HEK293 (cell line): Measurements from ENCODE around the gene GARIN5B.

Source experiments
- CTCF ChIA-PET: fragments of 350-600 bp; formaldehyde crosslinking; extraction: SDS; loops from one replicate; lab custom pipeline; 2021; ENCODE audit warnings: antibody characterized with exemption; lab: Yijun Ruan, JAX
- POLR2A ChIA-PET: fragments of 300-600 bp; formaldehyde crosslinking; extraction: SDS; loops from one replicate; lab custom pipeline; 2020; ENCODE audit warnings: antibody characterized with exemption, inconsistent platforms; lab: Yijun Ruan, JAX
- H3K27ac ChIP-seq: fragments of 200-500 bp; sonication (Bioruptor generic); 2 replicates; pipeline ENCODE4 v1.5.1; 2014; ENCODE audit warnings: low read depth, low read length, control low read depth, inconsistent platforms; ENCODE audit errors: extremely low read depth
- H3K36me3 ChIP-seq, 2 experiments: fragments of 200-500 bp in 1 of 2; sonication (Bioruptor generic) in 1 of 2; 1 replicate in 1 of 2; 2 replicates in 1 of 2; pipeline ENCODE4 v1.5.1; 2014 to 2017; ENCODE audit warnings: inconsistent platforms in 2 of 2, low read length in 2 of 2; ENCODE audit not compliant: control insufficient read depth in 2 of 2, insufficient read depth in 1 of 2
- H3K4me1 ChIP-seq: fragments of 200-500 bp; sonication (Bioruptor generic); 2 replicates; pipeline ENCODE4 v1.5.1; 2014; ENCODE audit warnings: mild to moderate bottlenecking, low read length, inconsistent platforms; ENCODE audit not compliant: control insufficient read depth, insufficient read depth
- H3K4me3 ChIP-seq: 2 replicates; pipeline ENCODE4 v1.5.1; 2011; ENCODE audit warnings: low read depth, mild to moderate bottlenecking, control low read depth, low read length, moderate library complexity
- H3K9me3 ChIP-seq: fragments of 200-500 bp; sonication (Bioruptor generic); 2 replicates; pipeline ENCODE4 v1.5.1; 2014; ENCODE audit warnings: low read depth, low read length, inconsistent platforms; ENCODE audit not compliant: control insufficient read depth, insufficient read depth
- EGR2 ChIP-seq: fragments of 450-650 bp; formaldehyde crosslinking; IDR thresholded peaks from 2 replicates; pipeline ENCODE4 v1.5.1; 2016; ENCODE audit warnings: low read depth, missing biosample characterization, missing genetic modification characterization
- HOXC10 ChIP-seq: sonication (generic); formaldehyde crosslinking; IDR thresholded peaks from 2 replicates; pipeline ENCODE4 v1.8.1; 2023; ENCODE audit warnings: mild to moderate bottlenecking, missing genetic modification reagents
- KLF1 ChIP-seq: fragments of 450-650 bp; formaldehyde crosslinking; IDR thresholded peaks from 2 replicates; pipeline ENCODE4 v1.5.1; 2016; ENCODE audit warnings: missing biosample characterization, missing genetic modification characterization
- KLF16 ChIP-seq: fragments of 450-650 bp; formaldehyde crosslinking; IDR thresholded peaks from 2 replicates; pipeline ENCODE4 v1.5.1; 2017; ENCODE audit warnings: missing biosample characterization, missing genetic modification characterization
- PRDM4 ChIP-seq: fragments of 450-650 bp; formaldehyde crosslinking; IDR thresholded peaks from 2 replicates; pipeline ENCODE4 v1.5.1; 2017; ENCODE audit warnings: missing biosample characterization, missing genetic modification characterization
- TCF7L2 ChIP-seq: IDR thresholded peaks from 2 replicates; pipeline ENCODE4 v1.6.1; 2011; ENCODE audit warnings: low read depth, mild to moderate bottlenecking, inconsistent platforms, low read length, moderate library complexity, borderline replicate concordance
- ZBTB10 ChIP-seq: fragments of 450-650 bp; formaldehyde crosslinking; IDR thresholded peaks from 2 replicates; pipeline ENCODE4 v1.5.1; 2016; ENCODE audit warnings: missing biosample characterization, missing genetic modification characterization
- ZBTB17 ChIP-seq: fragments of 450-650 bp; formaldehyde crosslinking; IDR thresholded peaks from 2 replicates; pipeline ENCODE4 v1.5.1; 2016; ENCODE audit warnings: missing biosample characterization, missing genetic modification characterization
- ZBTB26 ChIP-seq: fragments of 450-650 bp; formaldehyde crosslinking; optimal IDR thresholded peaks from 2 replicates; pipeline ENCODE3; 2016; ENCODE audit warnings: missing biosample characterization, mild to moderate bottlenecking, missing genetic modification characterization
- ZIC2 ChIP-seq: fragments of 450-650 bp; formaldehyde crosslinking; IDR thresholded peaks from 2 replicates; pipeline ENCODE4 v1.5.1; 2016; ENCODE audit warnings: missing biosample characterization, missing genetic modification characterization
- ZNF169 ChIP-seq: fragments of 450-650 bp; formaldehyde crosslinking; IDR thresholded peaks from 2 replicates; pipeline ENCODE4 v1.5.1; 2016; ENCODE audit warnings: missing biosample characterization, missing genetic modification characterization
- ZNF221 ChIP-seq: fragments of 450-650 bp; formaldehyde crosslinking; IDR thresholded peaks from 2 replicates; pipeline ENCODE4 v1.5.1; 2017; ENCODE audit warnings: missing biosample characterization, missing genetic modification characterization, borderline replicate concordance
- ZNF23 ChIP-seq: fragments of 450-650 bp; formaldehyde crosslinking; IDR thresholded peaks from 2 replicates; pipeline ENCODE4 v1.5.1; 2016; ENCODE audit warnings: missing biosample characterization, missing genetic modification characterization, borderline replicate concordance
- ZNF248 ChIP-seq: fragments of 450-650 bp; formaldehyde crosslinking; IDR thresholded peaks from 2 replicates; pipeline ENCODE4 v1.5.1; 2017; ENCODE audit warnings: missing biosample characterization, missing genetic modification characterization
- ZNF335 ChIP-seq: fragments of 450-650 bp; formaldehyde crosslinking; conservative IDR thresholded peaks from 2 replicates; pipeline ENCODE4 v1.5.1; 2016; ENCODE audit warnings: missing biosample characterization, missing genetic modification characterization
- ZNF341 ChIP-seq: fragments of 450-650 bp; formaldehyde crosslinking; IDR thresholded peaks from 2 replicates; pipeline ENCODE4; 2016; ENCODE audit warnings: low read depth, missing biosample characterization, missing genetic modification characterization
- ZNF600 ChIP-seq: fragments of 450-650 bp; formaldehyde crosslinking; IDR thresholded peaks from 2 replicates; pipeline ENCODE4 v1.5.1; 2016; ENCODE audit warnings: missing biosample characterization, missing genetic modification characterization
- ZNF639 ChIP-seq: fragments of 450-650 bp; formaldehyde crosslinking; IDR thresholded peaks from 2 replicates; pipeline ENCODE4 v1.5.1; 2016; ENCODE audit warnings: missing biosample characterization, missing genetic modification characterization
- ZNF692 ChIP-seq: fragments of 450-650 bp; formaldehyde crosslinking; IDR thresholded peaks from 2 replicates; pipeline ENCODE4 v1.5.1; 2016; ENCODE audit warnings: missing biosample characterization, missing genetic modification characterization
- ZSCAN30 ChIP-seq: fragments of 450-650 bp; IDR thresholded peaks from 2 replicates; pipeline ENCODE4 v1.5.1; 2018; ENCODE audit warnings: missing biosample characterization, mild to moderate bottlenecking, missing genetic modification characterization, moderate library complexity

GARIN5B gene

GRCh38 chr19:55353803-55354697 lies 9.0 kb downstream of the GARIN5B start (continued):
- TF ChIP-seq ZNF169 (tag by site-specific recombination) (no peak), ZNF221 (tag by site-specific recombination) (no peak), KLF16 (0 out of 2 replicates have a peak, but pooled peaks have one; percentile 56), HOXC10 (CRISPR knock-in tag) (no peak), ZNF23 (no peak), KLF1 (tag by site-specific recombination) (peak; percentile 92), ZNF341 (tag by site-specific recombination) (0 out of 2 replicates have a peak, but pooled peaks have one; percentile 46), ZBTB26 (peak; percentile 48), EGR2 (no peak; the same call in 1 of the 2 replicates), TCF7L2 (no peak), ZNF639 (tag by site-specific recombination) (no peak), ZNF335 (tag by site-specific recombination) (peak; percentile 66)

- Histone ChIP-seq H3K4me3 (peak overlapping the region; percentile 54), H3K36me3 (peaks cover 0 to 2% of the 10 kb centered on the region in 2 experiments; a peak in 1 of 3 replicates)
- ChIA-PET CTCF (interaction anchor here (0.6 kb wide), 1 partner anchor 50 kb away, joined by 3 read pairs; no protein-coding TSS in a partner anchor), POLR2A (interaction anchor here (0.6 to 7.7 kb wide), 4 partner anchors 14 to 1053 kb away, joined by 4 to 95 read pairs (median 10); partner anchors contain the start of genes KMT5C and UBE2S)
- TF ChIP-seq PRDM4, result no peak
- peak; percentile 76; the same call in 1 of the 2 replicates for TF ChIP-seq ZBTB17 (tag by site-specific recombination)
- TF ChIP-seq ZNF600 (tag by site-specific recombination), result 0 out of 2 replicates have a peak, but pooled peaks have one; percentile 37
- TF ChIP-seq, all 188 proteins: peak for 2
- Histone ChIP-seq H3K9me3 (no peaks in the 10 kb centered on the region), H3K27ac (no peak overlapping the region), H3K4me1 (peaks cover 8% of the 10 kb centered on the region; the same call in 1 of the 2 replicates)
These were observed 9.7 kb downstream of the GARIN5B start for GRCh38 chr19:55353356-55353802.

- H3K9me3 ChIP-seq, result no peaks in the 10 kb centered on the region
- H3K36me3 ChIP-seq, result peaks cover 0 to 5% of the 10 kb centered on the region in 2 experiments; a peak in 1 of 3 replicates
- ChIA-PET CTCF (interaction anchor here (0.7 kb wide), 2 partner anchors 64 to 66 kb away, joined by 3 to 4 read pairs; no protein-coding TSS in a partner anchor), POLR2A (interaction anchor here (0.6 to 7.7 kb wide), 7 partner anchors 9 to 1054 kb away, joined by 3 to 95 read pairs (median 4); partner anchors contain the start of genes ISOC2, KMT5C and UBE2S)
- H3K27ac ChIP-seq, result no peak overlapping the region
- H3K4me3 ChIP-seq, result no peak overlapping the region
- TF ChIP-seq ZBTB10 (tag by site-specific recombination), result 0 out of 2 replicates have a peak, but pooled peaks have one; percentile 2
- TF ChIP-seq ZNF248, result no peak
- no peak for TF ChIP-seq ZNF692
- TF ChIP-seq ZSCAN30 (tag by site-specific recombination), result no peak
- 0 out of 2 replicates have a peak, but pooled peaks have one; percentile 7 for TF ChIP-seq ZIC2 (tag by site-specific recombination)
- peaks cover 8% of the 10 kb centered on the region; the same call in 1 of the 2 replicates for H3K4me1 ChIP-seq
These were observed 10.4 kb downstream of the GARIN5B start for GRCh38 chr19:55352549-55353145.
